GM21529 (cell line): ENCODE data around the gene PARP14.
"Not testable (repeated sequence)": the region's sequence is repeated elsewhere in the genome, so short reads cannot be mapped to it uniquely, and the experiment has no call there.

Experiments
- ATAC-seq: cut with Tn5 transposase; IDR thresholded peaks from one replicate; pipeline ENCODE4 v1.9.1; 2021; ENCODE audit not compliant: unreplicated experiment

Gene PARP14

GRCh38 chr3:122678506-122678905, 2.1 kb upstream of the PARP14 start:
- no peak for ATAC-seq

GRCh38 chr3:122679085-122679881, 1.4 kb upstream of the PARP14 start:
- ATAC-seq, result peak; percentile 46

GRCh38 chr3:122679882-122680474, 661 bp upstream of the PARP14 start:
- peak; percentile 14 for ATAC-seq

- ATAC-seq, result no peak
Measured at GRCh38 chr3:122681284-122681973, 790 bp downstream of the PARP14 start.

- ATAC-seq, result no peak
Measured at GRCh38 chr3:122681974-122682409, 1.4 kb downstream of the PARP14 start.

GRCh38 chr3:122682778-122683411, 2.3 kb downstream of the PARP14 start:
- not testable (repeated sequence) for ATAC-seq

GRCh38 chr3:122687298-122687697, 6.7 kb downstream of the PARP14 start:
- no peak for ATAC-seq

GRCh38 chr3:122688996-122689395, 8.4 kb downstream of the PARP14 start:
- ATAC-seq, result no peak

GRCh38 chr3:122689587-122689986, 8.9 kb downstream of the PARP14 start:
- ATAC-seq, result no peak

GRCh38 chr3:122690096-122690495, 9.5 kb downstream of the PARP14 start:
- no peak for ATAC-seq

GRCh38 chr3:122691195-122691594, 10.6 kb downstream of the PARP14 start:
- ATAC-seq, result peak; percentile 80

- no peak for ATAC-seq
Measured at GRCh38 chr3:122692674-122693073, 12.0 kb downstream of the PARP14 start.

GRCh38 chr3:122694966-122695365, 14.3 kb downstream of the PARP14 start:
- no peak for ATAC-seq

- no peak for ATAC-seq
Measured at GRCh38 chr3:122695927-122696561, 15.4 kb downstream of the PARP14 start.

GRCh38 chr3:122697952-122698620, 17.4 kb downstream of the PARP14 start:
- peak; percentile 82 for ATAC-seq

GRCh38 chr3:122700193-122700592, 19.6 kb downstream of the PARP14 start:
- ATAC-seq, result no peak

GRCh38 chr3:122705379-122705778, 24.7 kb downstream of the PARP14 start:
- ATAC-seq, result no peak

GRCh38 chr3:122710616-122711251, 30.1 kb downstream of the PARP14 start:
- ATAC-seq, result not testable (repeated sequence)

- no peak for ATAC-seq
Measured at GRCh38 chr3:122714273-122714672, 33.6 kb downstream of the PARP14 start.

GRCh38 chr3:122716667-122717066, 36.0 kb downstream of the PARP14 start:
- no peak for ATAC-seq
